Measurements from ENCODE around the gene CCNY.

DNA sequence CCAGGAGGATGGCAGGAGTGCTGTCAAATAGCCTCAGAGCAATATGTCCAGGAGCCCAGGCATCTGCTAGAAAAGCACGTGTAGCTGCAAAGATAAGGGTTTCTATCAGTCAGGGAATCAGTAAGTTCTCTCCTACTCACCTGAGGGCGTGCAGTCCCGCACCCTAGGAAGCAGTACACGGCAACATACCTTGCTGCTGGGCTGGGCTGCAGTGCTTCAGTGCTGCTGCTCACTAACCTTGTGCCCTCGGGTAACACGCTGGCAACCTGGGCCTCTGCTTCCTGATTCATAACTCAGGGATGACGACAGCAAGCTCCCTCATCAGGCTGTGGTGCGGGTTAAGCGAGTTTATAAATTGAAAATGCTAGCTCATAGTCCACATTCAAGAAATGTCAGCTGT, 29.5 kb upstream of the CCNY start:
- TF ChIP-seq EP300 (IDR thresholded peaks at IDR 0.05) (no peak), POLR2A (IDR thresholded peaks at IDR 0.05) (no peak)
